Lung (tissue), 12 donors: Measurements from ENCODE around the gene MTX2. TPM values are rescaled to one million over a fixed set of nuclear protein-coding genes. Genes with fewer than 3 reads are reported as not detected.

Experiments
- ATAC-seq: fragments of 200-7000 bp; cut with Tn5 transposase; one replicate; pipeline ENCODE4 v1.9.1; 2020; ENCODE audit warnings: moderate number of reproducible peaks; ENCODE audit not compliant: insufficient read depth, low FRiP score
- DNase-seq, 3 donors: peaks; one replicate each; pipeline ENCODE4 v3.0.0-alpha.2; 2013 to 2017
- H3K27ac ChIP-seq, 2 donors: one replicate each; pipeline ENCODE4 v1.5.1; 2013; ENCODE audit warnings: mild to moderate bottlenecking in 2 of 2, moderate library complexity in 2 of 2, control low read depth in 1 of 2, inconsistent platforms in 1 of 2, low read depth in 1 of 2, low read length in 1 of 2
- H3K27me3 ChIP-seq, 3 donors: one replicate each; pipeline ENCODE4 v1.5.1; 2013; ENCODE audit warnings: low read length in 2 of 3; ENCODE audit not compliant: control insufficient read depth in 3 of 3, insufficient read depth in 3 of 3
- H3K36me3 ChIP-seq, 4 donors: one replicate each; pipeline ENCODE4 v1.5.1; 2013; ENCODE audit warnings: low read length in 4 of 4, mild to moderate bottlenecking in 1 of 4, moderate library complexity in 1 of 4; ENCODE audit not compliant: control insufficient read depth in 4 of 4, insufficient read depth in 4 of 4
- H3K4me1 ChIP-seq, 5 donors: one replicate each; pipeline ENCODE4 v1.5.1; 2013; ENCODE audit warnings: low read length in 5 of 5, mild to moderate bottlenecking in 2 of 5, moderate library complexity in 1 of 5; ENCODE audit not compliant: control insufficient read depth in 5 of 5, insufficient read depth in 5 of 5
- H3K4me3 ChIP-seq: one replicate; pipeline ENCODE4 v1.5.1; 2013; ENCODE audit warnings: mild to moderate bottlenecking, control low read depth, moderate library complexity
- H3K9ac ChIP-seq, 2 donors: one replicate each; pipeline ENCODE4 v1.5.1; 2013; ENCODE audit warnings: low read length in 2 of 2, control low read depth in 1 of 2; ENCODE audit not compliant: insufficient read depth in 1 of 2
- H3K9me3 ChIP-seq, 4 donors: one replicate each; pipeline ENCODE4 v1.5.1; 2013; ENCODE audit warnings: low read length in 3 of 4, mild to moderate bottlenecking in 1 of 4, moderate library complexity in 1 of 4; ENCODE audit not compliant: control insufficient read depth in 4 of 4, insufficient read depth in 3 of 4
- WGBS, 2 donors: extraction: QIAGEN DNeasy Blood & Tissue Kit; methylation state at CpG; one replicate each; pipeline ENCODE4 v1.1.7; 2013; 5-methylcytosine and 5-hydroxymethylcytosine counted together
- polyA plus RNA-seq, 2 donors: library from polyadenylated mRNA; stranded (reverse); fragments of 200-250 nt; gene quantifications; one replicate each; pipeline ENCODE4 v1.2.1, GENCODE V29; 2013
- total RNA-seq, 2 donors: library from RNA; depleted of rRNA in 1 of 2; stranded (reverse); fragments of >200 nt in 1 of 2; gene quantifications; one replicate each; pipeline ENCODE4 v1.2.1, GENCODE V29; 2014 to 2021
- TF ChIP-seq, protein P1 (sequence below): IDR thresholded peaks from 2 replicates; pipeline ENCODE4 v1.5.1; 2012; ENCODE audit warnings: mild to moderate bottlenecking; ENCODE audit errors: control extremely low read depth, extremely low read depth
- donor health status: control.
- donor health status: control.
- donor health status: Bipolar disorder and iron deficiency.
- donor health status: healthy.
- donor health status: DM: yes; HTN: yes; CAD: no.

MTX2 gene
- total and polyA plus RNA-seq, 4 donors: 20.2 to 42.1 (median 27.7) TPM

DNA sequence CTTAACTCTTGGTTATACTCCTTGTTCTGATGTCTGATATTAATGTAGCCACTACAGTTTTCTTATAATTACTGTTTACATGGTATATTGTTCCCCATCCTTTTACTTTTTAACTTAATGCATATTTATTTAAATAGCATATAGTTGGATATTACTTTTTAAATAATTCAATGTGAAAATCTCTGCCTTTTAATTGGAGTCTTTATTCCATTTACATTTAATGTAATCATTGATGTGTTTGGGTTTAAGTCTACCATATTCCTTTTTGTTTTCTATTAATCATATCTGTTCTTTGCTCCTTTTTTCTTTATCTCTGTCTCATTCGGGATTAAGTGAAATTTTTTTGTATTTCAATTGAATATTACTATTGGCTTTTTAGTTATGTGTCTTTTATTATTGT is 109.1 kb downstream of the MTX2 start:
- TF ChIP-seq, protein P1, sequence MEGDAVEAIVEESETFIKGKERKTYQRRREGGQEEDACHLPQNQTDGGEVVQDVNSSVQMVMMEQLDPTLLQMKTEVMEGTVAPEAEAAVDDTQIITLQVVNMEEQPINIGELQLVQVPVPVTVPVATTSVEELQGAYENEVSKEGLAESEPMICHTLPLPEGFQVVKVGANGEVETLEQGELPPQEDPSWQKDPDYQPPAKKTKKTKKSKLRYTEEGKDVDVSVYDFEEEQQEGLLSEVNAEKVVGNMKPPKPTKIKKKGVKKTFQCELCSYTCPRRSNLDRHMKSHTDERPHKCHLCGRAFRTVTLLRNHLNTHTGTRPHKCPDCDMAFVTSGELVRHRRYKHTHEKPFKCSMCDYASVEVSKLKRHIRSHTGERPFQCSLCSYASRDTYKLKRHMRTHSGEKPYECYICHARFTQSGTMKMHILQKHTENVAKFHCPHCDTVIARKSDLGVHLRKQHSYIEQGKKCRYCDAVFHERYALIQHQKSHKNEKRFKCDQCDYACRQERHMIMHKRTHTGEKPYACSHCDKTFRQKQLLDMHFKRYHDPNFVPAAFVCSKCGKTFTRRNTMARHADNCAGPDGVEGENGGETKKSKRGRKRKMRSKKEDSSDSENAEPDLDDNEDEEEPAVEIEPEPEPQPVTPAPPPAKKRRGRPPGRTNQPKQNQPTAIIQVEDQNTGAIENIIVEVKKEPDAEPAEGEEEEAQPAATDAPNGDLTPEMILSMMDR: no peak
- DNase-seq (no peak), ATAC-seq (no peak)
- 95 to 98% methylated on average over 1 of the region's 1 CpG for WGBS, 2 donors
- no peak overlapping the region for H3K4me3 ChIP-seq
- H3K9ac ChIP-seq: no peak overlapping the region
- no peak overlapping the region for H3K27ac ChIP-seq
- no peaks in the 10 kb centered on the region for H3K27me3 ChIP-seq
- H3K9me3 ChIP-seq: peaks cover 0 to 3% (median 0%) of the 10 kb centered on the region in 4 donors
- no peaks in the 10 kb centered on the region for H3K4me1 ChIP-seq
- no peaks in the 10 kb centered on the region for H3K36me3 ChIP-seq

DNA sequence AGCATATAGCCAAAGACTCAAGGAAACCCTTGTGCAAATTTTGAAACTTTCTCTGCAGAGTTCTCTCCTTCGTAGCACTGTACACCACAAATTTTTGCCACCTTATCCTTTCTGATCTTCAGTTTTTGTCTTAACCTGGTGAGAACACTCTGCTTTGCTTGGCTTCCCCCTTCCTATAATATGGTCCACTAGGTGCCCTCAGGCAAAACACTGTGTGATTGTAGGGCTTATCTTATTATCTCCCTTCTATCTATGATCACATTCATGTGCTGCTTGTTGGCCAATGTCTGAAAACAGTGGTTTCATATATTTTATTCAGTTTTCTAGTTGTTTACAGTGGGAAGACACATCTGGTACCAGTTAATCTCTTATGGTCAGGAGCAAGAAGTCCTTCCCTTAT is 111.1 kb downstream of the MTX2 start:
- WGBS, 2 donors: 93 to 96% methylated on average over 1 of the region's 1 CpG
- DNase-seq (no peak), ATAC-seq (no peak)

DNA sequence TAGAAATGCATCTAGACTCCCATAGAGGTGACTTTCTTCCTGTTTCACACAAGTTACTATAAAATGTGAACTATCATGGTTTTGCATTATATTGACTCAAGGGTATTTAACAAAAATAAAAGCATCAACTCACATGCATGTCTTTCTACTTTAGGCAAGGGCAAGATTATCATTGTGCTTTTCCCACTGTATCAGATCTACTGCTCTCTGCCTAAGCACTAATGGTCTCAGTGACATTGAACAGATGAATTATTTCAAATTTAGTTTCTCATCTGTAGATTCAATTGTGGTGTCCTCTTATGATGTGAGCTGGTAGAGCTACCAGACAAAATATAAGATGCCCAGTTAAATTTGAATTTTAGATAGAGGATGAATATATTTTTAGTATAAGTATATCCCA is 113.9 kb downstream of the MTX2 start:
- no peaks in the 10 kb centered on the region for H3K27me3 ChIP-seq
- TF ChIP-seq, protein P1: no peak
- H3K27ac ChIP-seq: no peak overlapping the region
- H3K4me3 ChIP-seq: no peak overlapping the region
- H3K36me3 ChIP-seq: no peaks in the 10 kb centered on the region
- DNase-seq (no peak), ATAC-seq (no peak)
- no peaks in the 10 kb centered on the region for H3K9me3 ChIP-seq
- no peaks in the 10 kb centered on the region for H3K4me1 ChIP-seq
- no peak overlapping the region for H3K9ac ChIP-seq

More for the DNA sequence above, 111.1 kb downstream of the MTX2 start:
- Histone ChIP-seq H3K27me3 (no peaks in the 10 kb centered on the region), H3K4me1 (no peaks in the 10 kb centered on the region), H3K9ac (no peak overlapping the region), H3K27ac (no peak overlapping the region), H3K4me3 (no peak overlapping the region), H3K9me3 (peaks cover 0 to 3% (median 0%) of the 10 kb centered on the region in 4 donors), H3K36me3 (no peaks in the 10 kb centered on the region)
- TF ChIP-seq, protein P1: no peak

DNA sequence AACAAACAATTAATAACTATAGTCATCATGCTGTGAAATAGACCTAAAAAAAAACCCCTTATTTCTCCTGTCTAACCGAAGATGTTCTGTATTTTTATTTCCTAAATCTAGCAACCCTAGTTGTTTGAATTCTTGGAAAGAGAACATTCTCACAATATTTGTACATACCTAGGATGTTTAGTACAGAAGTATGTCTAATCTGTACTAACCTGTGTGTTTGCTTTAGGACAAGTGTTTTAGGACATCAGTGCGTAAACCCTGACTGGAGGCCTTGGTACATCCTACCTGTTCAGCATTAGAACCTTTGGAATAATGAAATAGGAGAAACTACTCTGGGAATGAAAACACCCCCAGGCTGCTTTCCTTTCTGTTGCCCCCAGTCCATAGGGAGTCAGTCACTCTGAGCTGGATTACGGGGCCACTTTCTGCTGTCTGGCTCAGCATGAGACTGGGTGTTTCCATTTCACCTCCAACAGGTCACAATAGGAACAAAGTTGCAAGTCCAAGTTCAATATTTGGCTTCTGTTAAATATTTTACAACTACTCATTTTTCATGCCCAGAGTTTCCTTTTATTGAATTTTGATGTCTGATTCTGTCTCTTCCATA is 114.7 kb downstream of the MTX2 start:
- DNase-seq (no peak), ATAC-seq (no peak)
- TF ChIP-seq, protein P1: no peak
- Histone ChIP-seq H3K27me3 (no peaks in the 10 kb centered on the region), H3K4me1 (no peaks in the 10 kb centered on the region), H3K9me3 (no peaks in the 10 kb centered on the region), H3K4me3 (no peak overlapping the region), H3K36me3 (no peaks in the 10 kb centered on the region), H3K27ac (no peak overlapping the region), H3K9ac (no peak overlapping the region)
- WGBS, 2 donors: 65 to 77% methylated on average over 3 of the region's 3 CpGs
